ENCODE results near the gene CKAP5.
"Not testable (repeated sequence)": the region's sequence is repeated elsewhere in the genome, so short reads cannot be mapped to it uniquely, and the experiment has no call there.

Gene CKAP5

GRCh38 chr11:46850829-46851380, 4.8 kb upstream of the CKAP5 start:
- DNase-seq: no peak

DNA sequence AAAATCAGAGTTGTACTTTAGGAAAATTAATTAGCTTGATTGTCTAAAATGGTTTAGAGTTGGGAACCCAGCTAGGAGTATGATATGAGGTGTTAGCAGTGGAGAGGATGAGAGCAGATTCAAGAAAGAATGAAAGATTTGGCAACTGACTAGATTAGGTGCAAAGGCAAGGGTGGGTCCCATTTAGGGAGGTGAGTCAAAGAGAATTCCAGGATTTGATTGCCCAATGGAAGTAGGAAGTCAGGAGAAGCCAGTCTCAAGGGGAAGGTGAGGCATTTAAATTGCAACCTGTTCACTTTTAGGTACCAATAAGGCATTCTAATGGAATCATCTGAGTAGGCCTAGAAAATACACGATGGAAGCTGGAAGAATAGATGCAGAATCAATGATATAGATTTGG, 3.6 kb upstream of the CKAP5 start:
- DNase-seq: no peak

DNA sequence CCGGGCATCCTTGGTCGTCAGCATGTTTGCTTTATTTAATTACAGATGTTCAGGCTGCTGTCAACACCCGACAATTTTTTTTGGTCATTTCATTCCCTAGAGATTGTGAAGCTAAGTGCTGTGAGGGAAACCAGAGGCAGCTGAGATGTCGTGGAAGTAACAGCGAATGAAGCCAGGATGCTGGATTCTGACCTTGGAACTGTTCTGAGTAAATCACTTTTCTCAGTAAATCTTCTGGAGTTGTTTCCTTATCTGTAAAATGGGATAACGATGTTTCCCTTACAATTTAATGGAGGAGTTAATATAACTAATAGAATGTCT, 390 bp upstream of the CKAP5 start:
- no peak for DNase-seq

DNA sequence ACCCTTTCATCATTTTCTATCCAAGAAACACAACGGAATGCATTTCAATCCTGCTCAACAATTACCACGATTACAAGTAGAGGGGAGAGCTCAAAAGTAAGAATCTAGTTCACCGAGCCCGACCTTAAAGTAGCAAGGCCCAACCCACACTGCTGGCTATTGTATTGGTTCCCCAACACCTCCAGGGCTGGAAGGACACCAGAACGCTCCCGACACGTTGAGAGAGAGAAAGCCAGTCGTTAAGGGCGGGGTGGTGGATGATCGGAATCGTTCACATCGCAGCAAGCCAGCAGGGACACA, 690 bp downstream of the CKAP5 start:
- DNase-seq: no peak

- DNase-seq: no peak
Observed at GRCh38 chr11:46840116-46840515, 6.0 kb downstream of the CKAP5 start.

DNA sequence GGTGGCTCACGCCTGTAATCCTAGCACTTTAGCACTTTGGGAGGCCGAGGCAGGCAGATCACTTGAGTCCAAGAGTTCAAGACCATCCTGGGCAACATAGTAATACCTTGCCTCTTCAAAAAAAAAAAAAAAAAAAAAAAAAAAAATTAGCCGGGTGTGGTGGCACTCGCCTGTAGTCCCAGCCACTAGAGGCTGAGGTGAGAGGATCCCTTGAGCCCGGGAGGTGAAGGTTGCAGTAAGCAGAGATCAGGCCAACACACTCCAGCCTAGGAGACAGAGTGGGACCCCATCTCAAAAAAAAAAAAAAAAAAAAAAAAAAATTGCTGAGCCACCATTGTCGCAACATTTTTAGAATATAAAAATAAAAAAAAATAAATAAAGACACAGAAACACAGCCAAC, 7.6 kb downstream of the CKAP5 start:
- DNase-seq: no peak

- no peak for DNase-seq
Observed at GRCh38 chr11:46837860-46838259, 8.2 kb downstream of the CKAP5 start.

DNA sequence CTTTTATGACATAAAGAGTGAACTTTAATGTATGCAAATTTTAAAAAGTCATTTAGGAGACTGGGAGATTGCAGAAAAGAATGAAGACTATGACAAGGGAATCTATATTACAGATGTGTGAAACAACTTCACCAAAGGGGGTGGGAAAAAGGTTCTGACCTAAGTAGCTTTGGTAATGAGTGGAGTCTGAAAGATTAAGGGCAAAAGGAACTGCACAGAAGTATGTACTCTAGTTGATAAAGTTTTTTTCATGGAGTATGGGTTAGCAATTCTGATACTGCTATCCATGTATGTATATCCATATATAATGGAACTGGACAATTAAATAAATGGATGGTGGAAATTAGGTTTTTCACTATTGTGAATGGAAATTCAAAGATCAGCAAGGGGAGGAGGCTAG, 9.2 kb downstream of the CKAP5 start:
- no peak for DNase-seq

GRCh38 chr11:46836431-46836830, 9.6 kb downstream of the CKAP5 start:
- no peak for DNase-seq

- no peak for DNase-seq
Observed at GRCh38 chr11:46835897-46836296, 10.2 kb downstream of the CKAP5 start.

- DNase-seq: no peak
Observed at GRCh38 chr11:46834821-46835220, 11.3 kb downstream of the CKAP5 start.

DNA sequence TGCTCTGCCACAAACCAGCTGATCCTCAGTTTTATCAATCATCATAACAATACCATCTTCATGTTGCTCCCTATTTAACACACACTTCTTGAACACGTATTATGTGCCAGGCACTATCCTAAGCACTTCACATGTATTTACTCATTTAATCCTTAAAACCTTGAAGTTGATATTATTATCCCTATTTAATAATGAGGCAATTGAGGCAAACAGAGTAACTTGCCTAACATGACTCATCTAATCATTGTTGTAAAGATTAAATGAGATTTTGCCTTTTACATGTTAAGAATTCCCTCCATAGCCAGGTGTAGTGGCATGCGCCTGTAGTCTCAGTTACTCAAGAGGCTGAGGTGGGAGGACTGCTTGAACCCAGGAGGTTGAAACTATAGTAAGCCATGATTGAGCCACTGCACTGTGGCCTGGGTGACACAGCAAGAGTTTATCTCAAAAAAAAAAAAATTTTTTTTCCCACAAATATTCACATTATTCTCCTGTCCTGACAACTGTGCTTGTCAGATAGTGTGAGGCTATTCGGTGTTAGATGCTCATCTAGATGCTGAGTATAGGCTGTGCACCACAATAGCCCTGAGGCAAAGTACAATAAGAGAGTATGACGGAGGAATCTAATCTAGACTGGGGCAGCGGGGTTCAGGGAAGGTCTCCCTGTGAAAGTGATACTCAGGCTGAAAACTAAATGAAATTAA, 13.4 kb downstream of the CKAP5 start:
- no peak for DNase-seq

GRCh38 chr11:46827995-46828394, 18.1 kb downstream of the CKAP5 start:
- DNase-seq: no peak

DNA sequence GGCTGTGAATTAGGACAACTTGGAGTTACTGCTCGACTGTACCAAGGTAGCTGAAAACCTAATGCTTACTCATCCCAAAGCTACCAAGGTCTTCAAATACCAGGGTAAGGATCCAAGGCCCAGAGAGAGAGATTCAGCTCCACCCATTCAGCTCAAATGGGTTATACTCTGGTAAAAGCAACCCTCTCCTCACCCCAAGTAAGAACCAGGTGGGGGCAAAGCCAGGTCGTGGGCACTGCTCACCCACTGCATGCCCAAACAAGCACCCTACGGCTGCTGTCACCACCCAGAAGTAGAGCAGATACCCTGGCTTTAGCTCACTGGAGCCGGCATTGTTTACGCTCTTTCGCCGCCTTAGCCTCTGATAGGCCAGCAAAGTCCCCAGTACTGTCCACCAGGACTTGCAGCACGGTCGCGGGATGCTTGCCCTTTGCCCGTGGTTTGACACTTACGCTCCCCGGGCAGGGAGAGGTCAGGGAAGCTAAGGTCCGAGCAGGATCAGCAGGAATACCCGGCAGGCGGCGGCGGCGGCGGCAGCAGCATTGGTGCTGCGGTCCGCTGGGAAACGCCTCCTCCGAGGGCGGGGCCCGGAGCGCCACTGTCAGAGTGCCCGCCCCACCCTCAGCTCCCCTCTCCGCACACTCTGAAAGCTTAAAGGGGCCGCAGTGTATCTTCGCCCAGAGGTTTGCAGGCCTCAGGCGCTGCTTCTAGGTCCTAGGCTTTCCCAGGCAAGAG, 19.6 kb downstream of the CKAP5 start:
- peak; percentile 66 for DNase-seq

DNA sequence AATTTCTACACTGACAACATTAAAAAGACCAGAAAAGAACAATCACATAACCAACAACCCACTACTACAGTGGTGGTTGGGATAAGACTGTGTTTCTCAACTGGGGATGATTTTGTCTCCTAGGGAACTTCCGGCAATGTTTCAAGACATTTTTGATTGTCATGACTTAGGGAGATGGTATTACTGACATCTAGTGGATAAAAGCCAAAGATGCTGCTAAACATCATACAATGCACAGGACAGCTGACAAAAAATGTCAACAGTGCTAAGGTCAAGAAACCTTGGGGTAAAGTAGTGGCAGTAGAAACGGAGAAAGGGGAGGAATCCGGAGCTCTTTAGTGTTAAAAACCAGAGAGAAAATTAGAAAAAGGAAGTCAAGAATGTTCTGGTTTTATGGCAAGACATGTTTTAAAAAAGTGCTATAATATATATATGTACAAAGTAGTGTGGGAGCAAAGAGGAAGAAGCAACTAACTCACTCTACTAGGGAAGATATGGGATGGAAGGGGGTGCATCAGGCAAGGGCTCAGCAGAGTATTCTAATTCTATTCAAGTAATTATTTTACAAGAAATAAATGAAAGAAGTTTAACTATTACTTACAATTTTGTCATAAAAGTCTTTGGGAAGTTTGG, 37.2 kb downstream of the CKAP5 start:
- peak; percentile 35 for DNase-seq

- no peak for DNase-seq
Observed at GRCh38 chr11:46801694-46802470, 44.2 kb downstream of the CKAP5 start.

- DNase-seq: no peak
Observed at GRCh38 chr11:46800177-46800576, 45.9 kb downstream of the CKAP5 start.

- not testable (repeated sequence) for DNase-seq
Observed at GRCh38 chr11:46799725-46800124, 46.4 kb downstream of the CKAP5 start.

GRCh38 chr11:46778416-46778815, 67.7 kb downstream of the CKAP5 start:
- DNase-seq: no peak

DNA sequence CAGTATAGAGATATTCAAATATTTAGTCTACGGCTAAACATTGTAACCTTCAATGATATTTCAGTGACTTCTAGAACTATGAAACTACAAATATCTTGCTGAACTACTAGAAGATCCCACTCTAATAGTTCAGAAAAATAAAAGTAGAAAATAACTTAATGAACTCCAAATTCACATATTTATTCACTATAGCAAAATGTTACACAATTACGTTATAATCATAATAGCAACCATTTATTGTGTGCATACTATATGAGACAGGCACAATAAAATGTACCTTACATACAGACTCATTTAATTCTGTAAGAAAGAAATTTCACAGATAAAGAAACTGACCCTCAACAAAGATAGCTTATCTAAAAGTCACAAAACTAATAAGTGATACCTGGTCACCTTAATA, 69.2 kb downstream of the CKAP5 start:
- no peak for DNase-seq

- DNase-seq: no peak
Observed at GRCh38 chr11:46769636-46770221, 76.4 kb downstream of the CKAP5 start.

- DNase-seq: no peak
Observed at GRCh38 chr11:46766656-46767055, 79.4 kb downstream of the CKAP5 start.

DNA sequence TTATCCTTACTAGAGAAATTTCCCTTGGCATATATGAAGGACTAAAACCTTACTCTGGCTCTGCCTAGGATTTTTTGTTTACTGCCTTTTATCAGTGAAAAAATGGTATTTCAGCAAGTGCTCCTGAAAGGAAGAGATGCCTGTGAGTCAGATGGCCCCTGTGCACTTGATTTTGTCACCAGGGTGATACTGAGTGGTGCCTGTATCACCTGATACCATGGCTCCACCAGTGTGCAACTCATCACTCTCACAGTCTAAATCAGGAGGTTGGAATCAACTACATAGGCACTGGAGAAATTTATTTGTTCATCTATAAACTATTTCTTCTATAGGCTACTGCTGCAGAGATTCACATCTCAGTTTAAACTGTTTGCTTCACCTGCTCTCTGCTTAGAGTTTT, 83.8 kb downstream of the CKAP5 start:
- DNase-seq: no peak

All from CD4-positive, alpha-beta T cell treated with Interleukin-10 for 1 hour (primary cell).